Sigmoid colon (tissue), 4 donors: Measurements from ENCODE around the gene GAMT.

Source experiments
- CTCF ChIP-seq, 4 experiments: fragments of 450-650 bp in 3 of 4; fragments of 200-600 bp in 1 of 4; IDR thresholded peaks; one replicate each; pipeline ENCODE4 v1.5.1; 2016 to 2019; ENCODE audit warnings: antibody characterized with exemption in 4 of 4, mild to moderate bottlenecking in 3 of 4, moderate library complexity in 2 of 4
- EP300 ChIP-seq, 4 donors: sonication (generic); formaldehyde crosslinking; IDR thresholded peaks; one replicate each; pipeline ENCODE4 v1.6.1; 2017; ENCODE audit warnings: antibody characterized with exemption in 4 of 4
- POLR2A ChIP-seq, 2 donors: fragments of 450-650 bp; IDR thresholded peaks; one replicate each; pipeline ENCODE4 v1.6.1; 2016; ENCODE audit warnings: antibody characterized with exemption in 2 of 2, mild to moderate bottlenecking in 2 of 2, moderate library complexity in 2 of 2
- POLR2AphosphoS5 ChIP-seq, 4 donors: sonication (generic); formaldehyde crosslinking; IDR thresholded peaks; one replicate each; pipeline ENCODE4 v1.6.1; 2017; ENCODE audit warnings: antibody characterized with exemption in 4 of 4

GRCh38 chr19:1434040-1434366, 32.7 kb upstream of the GAMT start:
- no peak for TF ChIP-seq EP300 (IDR thresholded peaks at IDR 0.05)
- TF ChIP-seq CTCF (IDR thresholded peaks at IDR 0.05): no peak
- no peak for TF ChIP-seq POLR2A (IDR thresholded peaks at IDR 0.05)
- no peak for TF ChIP-seq POLR2AphosphoS5 (IDR thresholded peaks at IDR 0.05)
